ENCODE results near the gene SUN1.

The SUN1 gene

GRCh38 chr7:880450-880849 lies 48.2 kb downstream of the SUN1 start:
- no peak for DNase-seq

- no peak for DNase-seq
Measured at GRCh38 chr7:881441-882234, 49.4 kb downstream of the SUN1 start.

GRCh38 chr7:882336-883035 lies 50.2 kb downstream of the SUN1 start:
- no peak for DNase-seq

- DNase-seq, result no peak
Measured at GRCh38 chr7:883055-884021, 51.1 kb downstream of the SUN1 start.

GRCh38 chr7:884191-885003 lies 52.1 kb downstream of the SUN1 start:
- DNase-seq, result no peak

GRCh38 chr7:885261-885892 lies 53.1 kb downstream of the SUN1 start:
- DNase-seq, result no peak

GRCh38 chr7:885893-886625 lies 53.8 kb downstream of the SUN1 start:
- no peak for DNase-seq

GRCh38 chr7:886626-887487 lies 54.6 kb downstream of the SUN1 start:
- no peak for DNase-seq

GRCh38 chr7:887488-887820 lies 55.2 kb downstream of the SUN1 start:
- DNase-seq, result no peak

- DNase-seq, result no peak
Measured at GRCh38 chr7:888081-889024, 56.1 kb downstream of the SUN1 start.

GRCh38 chr7:889025-889390 lies 56.7 kb downstream of the SUN1 start:
- no peak for DNase-seq

GRCh38 chr7:889391-889790 lies 57.1 kb downstream of the SUN1 start:
- DNase-seq, result no peak

- no peak for DNase-seq
Measured at GRCh38 chr7:890868-891267, 58.6 kb downstream of the SUN1 start.

- DNase-seq, result no peak
Measured at GRCh38 chr7:891291-891690, 59.0 kb downstream of the SUN1 start.

GRCh38 chr7:891805-892204 lies 59.5 kb downstream of the SUN1 start:
- no peak for DNase-seq

- DNase-seq, result no peak
Measured at GRCh38 chr7:892648-893593, 60.6 kb downstream of the SUN1 start.

GRCh38 chr7:893686-894085 lies 61.4 kb downstream of the SUN1 start:
- DNase-seq, result no peak

All from retina (tissue), 1 donor.